ENCODE results near the gene GMNN.
"Not testable (repeated sequence)": the region's sequence is repeated elsewhere in the genome, so short reads cannot be mapped to it uniquely, and the experiment has no call there.

Gene GMNN

GRCh38 chr6:24761851-24762250, 12.9 kb upstream of the GMNN start:
- no peak for DNase-seq (ENCODE audit: low spot score)

GRCh38 chr6:24763578-24763977, 11.2 kb upstream of the GMNN start:
- DNase-seq (ENCODE audit: low spot score), result no peak

- not testable (repeated sequence) for DNase-seq (ENCODE audit: low spot score)
Observed at GRCh38 chr6:24764833-24765828, 9.6 kb upstream of the GMNN start.

GRCh38 chr6:24765968-24766367, 8.8 kb upstream of the GMNN start:
- DNase-seq (ENCODE audit: low spot score), result not testable (repeated sequence)

- DNase-seq (ENCODE audit: low spot score), result peak; percentile 71
Observed at GRCh38 chr6:24766680-24767462, 7.9 kb upstream of the GMNN start.

- no peak for DNase-seq (ENCODE audit: low spot score)
Observed at GRCh38 chr6:24768361-24768760, 6.4 kb upstream of the GMNN start.

GRCh38 chr6:24775520-24776058, 852 bp downstream of the GMNN start:
- peak; percentile 58 for DNase-seq (ENCODE audit: low spot score)

- DNase-seq (ENCODE audit: low spot score), result no peak
Observed at GRCh38 chr6:24777227-24777626, 2.5 kb downstream of the GMNN start.

GRCh38 chr6:24778121-24778520, 3.4 kb downstream of the GMNN start:
- no peak for DNase-seq (ENCODE audit: low spot score)

GRCh38 chr6:24778878-24779277, 4.1 kb downstream of the GMNN start:
- no peak for DNase-seq (ENCODE audit: low spot score)

GRCh38 chr6:24779416-24780016, 4.8 kb downstream of the GMNN start:
- DNase-seq (ENCODE audit: low spot score), result peak; percentile 33

- DNase-seq (ENCODE audit: low spot score), result no peak
Observed at GRCh38 chr6:24780206-24780605, 5.5 kb downstream of the GMNN start.

- no peak for DNase-seq (ENCODE audit: low spot score)
Observed at GRCh38 chr6:24788031-24788665, 13.4 kb downstream of the GMNN start.

- no peak for DNase-seq (ENCODE audit: low spot score)
Observed at GRCh38 chr6:24795106-24795505, 20.4 kb downstream of the GMNN start.

- no peak for DNase-seq (ENCODE audit: low spot score)
Observed at GRCh38 chr6:24796616-24797290, 22.0 kb downstream of the GMNN start.

- DNase-seq (ENCODE audit: low spot score), result no peak
Observed at GRCh38 chr6:24797596-24798216, 23.0 kb downstream of the GMNN start.

GRCh38 chr6:24798740-24799540, 24.2 kb downstream of the GMNN start, which contains the start of gene ARMH2:
TSS of gene ARMH2 (minus strand) at chr6:24798917. CDS start at chr6:24798857, 60 bp downstream.
- no peak for DNase-seq (ENCODE audit: low spot score)

GRCh38 chr6:24799541-24799915, 24.8 kb downstream of the GMNN start:
- DNase-seq (ENCODE audit: low spot score), result no peak

GRCh38 chr6:24802271-24803059, 27.7 kb downstream of the GMNN start:
- DNase-seq (ENCODE audit: low spot score), result no peak

Measured in NAMALWA (cell line).